ENCODE measurements around the gene USHBP1.

USHBP1 gene

GRCh38 chr19:17262557-17262956, 2.0 kb downstream of the USHBP1 start:
- Histone ChIP-seq H3K27ac (no peak overlapping the region), H4K20me1 (ENCODE audit: insufficient read depth) (no peaks in the 10 kb centered on the region), H3K4me3 (IDR thresholded peaks at IDR 0.05; ENCODE audit: insufficient read depth, low read depth, low read length) (no peak overlapping the region), H3K79me2 (ENCODE audit: insufficient read depth, low read depth) (no peaks in the 10 kb centered on the region), H3K4me2 (no peak overlapping the region), H3K4me1 (ENCODE audit: low read depth, poor library complexity, severe bottlenecking) (peaks cover 6% of the 10 kb centered on the region), H3K36me3 (ENCODE audit: insufficient read depth) (no peaks in the 10 kb centered on the region), H2AFZ (ENCODE audit: low read depth) (no peak overlapping the region), H3K9ac (no peak overlapping the region), H3K27me3 (ENCODE audit: insufficient read depth, low read depth) (no peaks in the 10 kb centered on the region)
- TF ChIP-seq CTCF (conservative IDR thresholded peaks at IDR 0.05; ENCODE audit: low read depth, low read length) = no peak

GRCh38 chr19:17260842-17261325, 3.7 kb downstream of the USHBP1 start:
- H3K79me2 ChIP-seq (ENCODE audit: insufficient read depth, low read depth) = no peaks in the 10 kb centered on the region
- H3K4me1 ChIP-seq (ENCODE audit: low read depth, poor library complexity, severe bottlenecking) = no peaks in the 10 kb centered on the region
- no peak overlapping the region for H3K9ac ChIP-seq
- TF ChIP-seq CTCF (conservative IDR thresholded peaks at IDR 0.05; ENCODE audit: low read depth, low read length) = peak; percentile 91
- H3K4me3 ChIP-seq (IDR thresholded peaks at IDR 0.05; ENCODE audit: insufficient read depth, low read depth, low read length) = no peak overlapping the region
- H4K20me1 ChIP-seq (ENCODE audit: insufficient read depth) = no peaks in the 10 kb centered on the region
- H2AFZ ChIP-seq (ENCODE audit: low read depth) = peak overlapping the region; percentile 69
- H3K36me3 ChIP-seq (ENCODE audit: insufficient read depth) = no peaks in the 10 kb centered on the region
- H3K4me2 ChIP-seq = no peak overlapping the region
- no peaks in the 10 kb centered on the region for H3K27me3 ChIP-seq (ENCODE audit: insufficient read depth, low read depth)
- no peak overlapping the region for H3K27ac ChIP-seq

GRCh38 chr19:17259934-17260333, 4.6 kb downstream of the USHBP1 start:
- H3K79me2 ChIP-seq (ENCODE audit: insufficient read depth, low read depth) = no peaks in the 10 kb centered on the region
- no peaks in the 10 kb centered on the region for H3K36me3 ChIP-seq (ENCODE audit: insufficient read depth)
- H3K4me3 ChIP-seq (IDR thresholded peaks at IDR 0.05; ENCODE audit: insufficient read depth, low read depth, low read length) = no peak overlapping the region
- H4K20me1 ChIP-seq (ENCODE audit: insufficient read depth) = no peaks in the 10 kb centered on the region
- TF ChIP-seq CTCF (conservative IDR thresholded peaks at IDR 0.05; ENCODE audit: low read depth, low read length) = no peak
- no peak overlapping the region for H3K27ac ChIP-seq
- H2AFZ ChIP-seq (ENCODE audit: low read depth) = no peak overlapping the region
- H3K4me2 ChIP-seq = no peak overlapping the region
- H3K9ac ChIP-seq = no peak overlapping the region
- no peaks in the 10 kb centered on the region; the same call in 1 of the 2 replicates for H3K27me3 ChIP-seq (ENCODE audit: insufficient read depth, low read depth)
- no peaks in the 10 kb centered on the region for H3K4me1 ChIP-seq (ENCODE audit: low read depth, poor library complexity, severe bottlenecking)

- Histone ChIP-seq H3K36me3 (ENCODE audit: insufficient read depth) (no peaks in the 10 kb centered on the region), H3K27ac (no peak overlapping the region), H3K4me2 (no peak overlapping the region), H3K79me2 (ENCODE audit: insufficient read depth, low read depth) (no peaks in the 10 kb centered on the region), H2AFZ (ENCODE audit: low read depth) (no peak overlapping the region), H3K4me3 (IDR thresholded peaks at IDR 0.05; ENCODE audit: insufficient read depth, low read depth, low read length) (no peak overlapping the region), H3K27me3 (ENCODE audit: insufficient read depth, low read depth) (no peaks in the 10 kb centered on the region; the same call in 1 of the 2 replicates), H4K20me1 (ENCODE audit: insufficient read depth) (no peaks in the 10 kb centered on the region), H3K4me1 (ENCODE audit: low read depth, poor library complexity, severe bottlenecking) (no peaks in the 10 kb centered on the region), H3K9ac (no peak overlapping the region)
- TF ChIP-seq CTCF (conservative IDR thresholded peaks at IDR 0.05; ENCODE audit: low read depth, low read length) = no peak
These were observed 5.3 kb downstream of the USHBP1 start for GRCh38 chr19:17259118-17259780.

All from KMS-11 (cell line).